C4-2B (cell line): ENCODE measurements around the gene KLC3.

Experiments used
- ZFX ChIP-seq: fragments of 450-650 bp; IDR thresholded peaks from 2 replicates; pipeline ENCODE4 v1.6.1; 2017
- TF ChIP-seq, protein P1 (sequence below): fragments of 450-650 bp; conservative IDR thresholded peaks from 2 replicates; pipeline ENCODE4 v1.5.1; 2017; ENCODE audit warnings: mild to moderate bottlenecking

- TF ChIP-seq, protein P1, sequence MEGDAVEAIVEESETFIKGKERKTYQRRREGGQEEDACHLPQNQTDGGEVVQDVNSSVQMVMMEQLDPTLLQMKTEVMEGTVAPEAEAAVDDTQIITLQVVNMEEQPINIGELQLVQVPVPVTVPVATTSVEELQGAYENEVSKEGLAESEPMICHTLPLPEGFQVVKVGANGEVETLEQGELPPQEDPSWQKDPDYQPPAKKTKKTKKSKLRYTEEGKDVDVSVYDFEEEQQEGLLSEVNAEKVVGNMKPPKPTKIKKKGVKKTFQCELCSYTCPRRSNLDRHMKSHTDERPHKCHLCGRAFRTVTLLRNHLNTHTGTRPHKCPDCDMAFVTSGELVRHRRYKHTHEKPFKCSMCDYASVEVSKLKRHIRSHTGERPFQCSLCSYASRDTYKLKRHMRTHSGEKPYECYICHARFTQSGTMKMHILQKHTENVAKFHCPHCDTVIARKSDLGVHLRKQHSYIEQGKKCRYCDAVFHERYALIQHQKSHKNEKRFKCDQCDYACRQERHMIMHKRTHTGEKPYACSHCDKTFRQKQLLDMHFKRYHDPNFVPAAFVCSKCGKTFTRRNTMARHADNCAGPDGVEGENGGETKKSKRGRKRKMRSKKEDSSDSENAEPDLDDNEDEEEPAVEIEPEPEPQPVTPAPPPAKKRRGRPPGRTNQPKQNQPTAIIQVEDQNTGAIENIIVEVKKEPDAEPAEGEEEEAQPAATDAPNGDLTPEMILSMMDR: no peak
- TF ChIP-seq ZFX: no peak
Observed at GRCh38 chr19:45368737-45369340, 28.3 kb downstream of the KLC3 start.
